Stomach smooth muscle (tissue), 2 donors: ENCODE measurements around the gene PRR14.
A peak's percentile ranks its signal among the peaks of the same experiment; 100 is the strongest.

Source experiments
- H3K27ac ChIP-seq: one replicate; pipeline ENCODE4 v1.7.0; 2013; ENCODE audit warnings: mild to moderate bottlenecking, low read length, inconsistent platforms
- H3K27me3 ChIP-seq, 2 donors: one replicate each; pipeline ENCODE4 v1.7.0; 2013; ENCODE audit warnings: low read length in 2 of 2; ENCODE audit not compliant: insufficient read depth in 2 of 2, control insufficient read depth in 1 of 2
- H3K36me3 ChIP-seq, 2 donors: one replicate each; pipeline ENCODE4 v1.7.0; 2013; ENCODE audit warnings: low read length in 2 of 2; ENCODE audit not compliant: control insufficient read depth in 2 of 2, insufficient read depth in 2 of 2
- H3K4me1 ChIP-seq: one replicate; pipeline ENCODE4 v1.7.0; 2013; ENCODE audit warnings: low read length; ENCODE audit not compliant: control insufficient read depth, insufficient read depth
- H3K4me3 ChIP-seq, 2 donors: one replicate each; pipeline ENCODE4 v1.7.0; 2013; ENCODE audit warnings: low read length in 2 of 2
- H3K9ac ChIP-seq, 2 donors: one replicate each; pipeline ENCODE4 v1.7.0; 2013; ENCODE audit warnings: low read length in 2 of 2, mild to moderate bottlenecking in 1 of 2
- H3K9me3 ChIP-seq, 2 donors: one replicate each; pipeline ENCODE4 v1.7.0; 2013; ENCODE audit warnings: low read length in 2 of 2; ENCODE audit not compliant: control insufficient read depth in 2 of 2
- donor health status: healthy.
- donor health status: Pancreatic carcinoma.

Gene PRR14

GRCh38 chr16:30660424-30661261, 9.9 kb downstream of the PRR14 start:
- H3K9ac ChIP-seq: peak overlapping the region; percentile 94 to 98
- H3K4me3 ChIP-seq: peak overlapping the region; percentile 75 to 96
- no peaks in the 10 kb centered on the region for H3K27me3 ChIP-seq
- H3K27ac ChIP-seq: peak overlapping the region; percentile 76
- no peaks in the 10 kb centered on the region for H3K9me3 ChIP-seq
- peaks cover 36 to 40% of the 10 kb centered on the region in 2 donors for H3K36me3 ChIP-seq
- H3K4me1 ChIP-seq: peaks cover 48% of the 10 kb centered on the region

DNA sequence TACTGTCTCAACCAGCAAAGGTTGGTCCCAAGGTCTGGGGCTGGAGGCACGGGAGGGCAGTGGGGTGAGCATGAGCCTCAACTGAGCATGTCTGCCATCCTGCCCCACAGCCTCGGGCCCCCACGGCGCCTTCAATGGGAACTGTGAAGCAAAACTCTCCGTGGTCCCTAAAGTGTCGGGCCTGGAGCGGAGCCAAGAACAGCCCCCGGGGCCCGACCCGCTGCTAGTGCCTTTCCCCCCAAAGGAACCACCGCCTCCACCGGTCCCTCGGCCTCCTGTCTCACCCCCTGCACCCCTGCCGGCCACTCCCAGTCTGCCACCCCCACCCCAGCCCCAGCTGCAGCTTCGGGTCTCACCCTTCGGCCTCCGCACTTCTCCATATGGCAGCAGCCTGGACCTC, 11.7 kb downstream of the PRR14 start:
- peaks cover 39% of the 10 kb centered on the region for H3K4me1 ChIP-seq
- H3K9ac ChIP-seq: no peak overlapping the region
- no peak overlapping the region for H3K4me3 ChIP-seq
- no peaks in the 10 kb centered on the region for H3K9me3 ChIP-seq
- no peaks in the 10 kb centered on the region for H3K27me3 ChIP-seq
- H3K36me3 ChIP-seq: peaks cover 41 to 50% of the 10 kb centered on the region in 2 donors
- no peak overlapping the region for H3K27ac ChIP-seq

GRCh38 chr16:30663038-30663437, 12.3 kb downstream of the PRR14 start:
- Histone ChIP-seq H3K4me1 (peaks cover 39% of the 10 kb centered on the region), H3K27me3 (no peaks in the 10 kb centered on the region), H3K36me3 (peaks cover 47 to 56% of the 10 kb centered on the region in 2 donors), H3K27ac (no peak overlapping the region), H3K9me3 (no peaks in the 10 kb centered on the region), H3K9ac (peak overlapping the region in 1 of 2 donors; percentile 0), H3K4me3 (no peak overlapping the region)

- peaks cover 51 to 56% of the 10 kb centered on the region in 2 donors for H3K36me3 ChIP-seq
- H3K27me3 ChIP-seq: no peaks in the 10 kb centered on the region
- no peaks in the 10 kb centered on the region for H3K9me3 ChIP-seq
- H3K27ac ChIP-seq: no peak overlapping the region
- peaks cover 39% of the 10 kb centered on the region for H3K4me1 ChIP-seq
- H3K4me3 ChIP-seq: no peak overlapping the region
- H3K9ac ChIP-seq: no peak overlapping the region
Observed at GRCh38 chr16:30663820-30664219, 13.1 kb downstream of the PRR14 start.

DNA sequence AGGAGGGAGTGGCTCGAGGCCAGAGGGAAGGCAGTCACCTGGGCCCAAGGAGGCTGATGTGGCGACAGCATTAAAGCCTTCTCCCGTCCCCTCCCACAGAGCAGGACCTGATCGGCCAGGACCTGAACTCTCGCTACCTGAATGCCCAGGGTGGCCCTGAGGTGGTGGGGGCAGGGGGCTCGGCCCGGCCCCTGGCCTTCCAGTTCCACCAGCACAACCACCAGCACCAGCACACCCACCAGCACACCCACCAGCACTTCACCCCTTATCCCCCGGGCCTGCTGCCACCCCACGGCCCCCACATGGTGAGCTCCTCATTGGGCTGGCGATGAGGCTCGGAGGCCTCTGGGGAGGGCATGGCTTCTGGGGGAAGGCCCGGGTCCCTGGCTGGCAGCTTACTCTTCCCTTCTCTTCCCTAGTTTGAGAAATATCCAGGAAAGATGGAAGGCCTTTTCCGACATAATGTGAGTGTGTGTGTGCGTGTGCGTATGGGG, 13.9 kb downstream of the PRR14 start:
- no peak overlapping the region for H3K27ac ChIP-seq
- H3K4me1 ChIP-seq: peaks cover 38% of the 10 kb centered on the region
- no peak overlapping the region for H3K4me3 ChIP-seq
- no peaks in the 10 kb centered on the region for H3K27me3 ChIP-seq
- H3K36me3 ChIP-seq: peaks cover 52 to 58% of the 10 kb centered on the region in 2 donors
- no peak overlapping the region for H3K9ac ChIP-seq
- no peaks in the 10 kb centered on the region for H3K9me3 ChIP-seq

DNA sequence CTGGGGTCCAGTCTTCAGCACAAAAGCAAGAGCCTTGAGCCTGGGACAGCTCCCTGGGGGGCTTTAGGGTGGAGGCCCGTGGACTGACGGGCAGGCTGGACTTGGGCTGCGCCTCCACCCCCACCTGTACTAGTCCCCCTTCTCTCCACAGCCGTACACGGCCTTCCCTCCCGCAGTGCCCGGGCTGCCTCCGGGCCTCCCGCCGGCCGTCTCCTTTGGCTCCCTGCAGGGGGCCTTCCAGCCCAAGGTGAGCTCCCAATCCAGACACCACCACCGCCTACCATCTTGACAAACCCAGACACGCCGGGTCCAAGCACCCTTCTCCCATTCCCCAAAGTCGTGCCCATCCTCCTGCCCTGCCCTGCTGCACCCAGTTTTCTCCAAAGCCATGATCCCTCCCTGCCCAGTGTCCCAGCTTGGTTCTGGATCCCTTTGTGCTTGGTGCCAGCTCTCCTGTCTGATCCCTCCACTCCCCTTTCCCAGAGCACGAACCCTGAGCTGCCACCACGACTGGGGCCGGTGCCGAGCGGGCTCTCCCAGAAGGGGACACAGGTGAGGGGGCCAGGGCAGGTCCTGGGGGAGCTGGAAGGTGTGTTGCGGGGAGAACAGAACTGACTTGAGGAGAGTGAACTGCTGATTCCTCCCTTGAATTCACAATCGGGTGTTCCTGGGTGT, 14.5 kb downstream of the PRR14 start:
- Histone ChIP-seq H3K27me3 (no peaks in the 10 kb centered on the region), H3K4me1 (peaks cover 32% of the 10 kb centered on the region), H3K4me3 (no peak overlapping the region), H3K27ac (no peak overlapping the region), H3K9me3 (no peaks in the 10 kb centered on the region), H3K9ac (no peak overlapping the region), H3K36me3 (peaks cover 58 to 62% of the 10 kb centered on the region in 2 donors)

DNA sequence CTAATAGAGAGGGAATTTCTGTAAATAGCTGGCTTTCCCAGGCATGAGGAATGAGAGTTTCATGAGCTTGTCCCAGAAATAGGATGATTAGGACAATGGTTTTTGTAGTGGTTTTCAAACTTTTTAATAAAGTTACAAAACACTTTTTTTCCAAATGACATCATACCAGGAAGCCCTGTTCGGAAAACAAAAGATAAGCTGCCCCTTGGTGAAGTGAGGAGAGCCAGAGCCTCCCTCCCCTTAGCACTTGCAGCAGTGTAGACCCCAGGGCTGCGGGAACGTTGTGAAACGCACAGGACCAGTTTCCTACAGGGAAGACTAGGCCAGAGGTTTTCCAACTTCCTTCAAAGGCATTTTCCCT, 15.1 kb downstream of the PRR14 start:
- no peak overlapping the region for H3K9ac ChIP-seq
- H3K4me1 ChIP-seq: peaks cover 27% of the 10 kb centered on the region
- peaks cover 58 to 62% of the 10 kb centered on the region in 2 donors for H3K36me3 ChIP-seq
- H3K27me3 ChIP-seq: no peaks in the 10 kb centered on the region
- no peaks in the 10 kb centered on the region for H3K9me3 ChIP-seq
- no peak overlapping the region for H3K27ac ChIP-seq
- H3K4me3 ChIP-seq: no peak overlapping the region

GRCh38 chr16:30666681-30667080, 15.9 kb downstream of the PRR14 start:
- Histone ChIP-seq H3K9me3 (no peaks in the 10 kb centered on the region), H3K27ac (no peak overlapping the region), H3K4me3 (no peak overlapping the region), H3K4me1 (peaks cover 18% of the 10 kb centered on the region), H3K9ac (no peak overlapping the region), H3K27me3 (no peaks in the 10 kb centered on the region), H3K36me3 (peaks cover 51 to 55% of the 10 kb centered on the region in 2 donors)

DNA sequence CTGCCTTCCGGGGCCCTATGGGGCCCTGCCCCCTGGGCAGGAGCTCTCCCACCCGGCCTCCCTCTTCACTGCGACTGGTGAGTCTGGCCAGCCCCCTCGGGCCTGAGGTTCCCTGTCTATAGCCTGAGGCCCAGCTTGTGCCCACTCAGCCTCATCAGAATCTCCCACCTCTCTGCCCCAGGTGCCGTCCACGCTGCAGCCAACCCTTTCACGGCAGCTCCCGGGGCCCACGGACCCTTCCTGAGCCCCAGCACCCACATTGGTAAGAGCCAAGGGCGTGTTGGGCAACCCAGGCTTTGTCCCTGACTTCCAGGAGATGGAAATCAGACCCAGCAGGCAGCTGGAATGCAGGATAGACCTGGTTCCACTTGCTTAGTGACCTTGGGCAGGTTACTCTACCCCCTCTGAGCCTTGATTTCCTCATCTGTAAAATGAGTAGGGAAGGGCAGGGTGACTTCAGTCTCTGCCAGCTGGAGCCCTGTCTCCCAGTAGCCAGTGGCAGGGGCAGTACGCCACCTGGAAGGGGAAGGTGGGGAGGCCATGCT, 16.7 kb downstream of the PRR14 start:
- Histone ChIP-seq H3K4me3 (no peak overlapping the region), H3K9me3 (no peaks in the 10 kb centered on the region), H3K9ac (no peak overlapping the region), H3K27ac (no peak overlapping the region), H3K36me3 (peaks cover 44 to 48% of the 10 kb centered on the region in 2 donors), H3K4me1 (peaks cover 11% of the 10 kb centered on the region), H3K27me3 (no peaks in the 10 kb centered on the region)

- no peak overlapping the region for H3K4me3 ChIP-seq
- no peaks in the 10 kb centered on the region for H3K27me3 ChIP-seq
- no peak overlapping the region for H3K27ac ChIP-seq
- peaks cover 7% of the 10 kb centered on the region for H3K4me1 ChIP-seq
- H3K36me3 ChIP-seq: peaks cover 36 to 44% of the 10 kb centered on the region in 2 donors
- H3K9ac ChIP-seq: no peak overlapping the region
- no peaks in the 10 kb centered on the region for H3K9me3 ChIP-seq
Observed at GRCh38 chr16:30668393-30668792, 17.6 kb downstream of the PRR14 start.
